Heart left ventricle (tissue), 13 donors: ENCODE data around the gene ADGRL3.

Source experiments
- POLR2A ChIP-seq, 2 donors: fragments of 450-650 bp; IDR thresholded peaks; one replicate each; pipeline ENCODE4 v1.6.1; 2017; ENCODE audit warnings: antibody characterized with exemption in 2 of 2, mild to moderate bottlenecking in 2 of 2, moderate library complexity in 2 of 2
- TF ChIP-seq, protein P1 (sequence below), 12 donors: fragments of 200-600 bp; sonication (generic) in 4 of 12; IDR thresholded peaks; one replicate each; pipeline versions ENCODE4 v1.5.0 to v1.8.0; 2018 to 2022; ENCODE audit warnings: antibody characterized with exemption in 12 of 12, mild to moderate bottlenecking in 5 of 12
- donor health status: ischemic (EF 13 %, LVEDD 7.1; RV severe dilation, severe dysfunction).
- donor health status: DM: no; HTN: yes; CAD: no.
- donor health status: DM: no; HTN: no; CAD: no.
- donor health status: ischemic (EF 25% LVEDD 6.9; RV normal size, moderate dysfunction).
- donor health status: ischemic (EF 25% LVEDD 5.7; RV mildly dilated, moderate dysfunction).
- donor health status: ischemic (EF 35%, LVEDD 5.7; RV mildly dilated, moderate dysfunction).
- donor health status: nonischemic (EF 11% LVEDD 7.7; RV severe dilation, severe dysfunction).
- donor health status: DM: yes; HTN: yes; CAD: no.
- donor health status: PGD.
- donor health status: ischemic (EF 29% LVEDD 5.4; RV normal size, mild dysfunction).
- donor health status: nonischemic (EF 23%, LVEDD 6.1; RV moderate dilation, normal function).

DNA sequence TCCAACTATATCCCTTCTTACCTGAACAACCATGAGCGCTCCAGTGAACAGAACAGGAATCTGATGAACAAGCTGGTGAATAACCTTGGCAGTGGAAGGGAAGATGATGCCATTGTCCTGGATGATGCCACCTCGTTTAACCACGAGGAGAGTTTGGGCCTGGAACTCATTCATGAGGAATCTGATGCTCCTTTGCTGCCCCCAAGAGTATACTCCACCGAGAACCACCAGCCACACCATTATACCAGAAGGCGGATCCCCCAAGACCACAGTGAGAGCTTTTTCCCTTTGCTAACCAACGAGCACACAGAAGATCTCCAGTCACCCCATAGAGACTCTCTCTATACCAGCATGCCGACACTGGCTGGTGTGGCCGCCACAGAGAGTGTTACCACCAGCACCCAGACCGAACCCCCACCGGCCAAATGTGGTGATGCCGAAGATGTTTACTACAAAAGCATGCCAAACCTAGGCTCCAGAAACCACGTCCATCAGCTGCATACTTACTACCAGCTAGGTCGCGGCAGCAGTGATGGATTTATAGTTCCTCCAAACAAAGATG, 870.2 kb downstream of the ADGRL3 start:
- TF ChIP-seq POLR2A (IDR thresholded peaks at IDR 0.05) = no peak
- TF ChIP-seq, protein P1, sequence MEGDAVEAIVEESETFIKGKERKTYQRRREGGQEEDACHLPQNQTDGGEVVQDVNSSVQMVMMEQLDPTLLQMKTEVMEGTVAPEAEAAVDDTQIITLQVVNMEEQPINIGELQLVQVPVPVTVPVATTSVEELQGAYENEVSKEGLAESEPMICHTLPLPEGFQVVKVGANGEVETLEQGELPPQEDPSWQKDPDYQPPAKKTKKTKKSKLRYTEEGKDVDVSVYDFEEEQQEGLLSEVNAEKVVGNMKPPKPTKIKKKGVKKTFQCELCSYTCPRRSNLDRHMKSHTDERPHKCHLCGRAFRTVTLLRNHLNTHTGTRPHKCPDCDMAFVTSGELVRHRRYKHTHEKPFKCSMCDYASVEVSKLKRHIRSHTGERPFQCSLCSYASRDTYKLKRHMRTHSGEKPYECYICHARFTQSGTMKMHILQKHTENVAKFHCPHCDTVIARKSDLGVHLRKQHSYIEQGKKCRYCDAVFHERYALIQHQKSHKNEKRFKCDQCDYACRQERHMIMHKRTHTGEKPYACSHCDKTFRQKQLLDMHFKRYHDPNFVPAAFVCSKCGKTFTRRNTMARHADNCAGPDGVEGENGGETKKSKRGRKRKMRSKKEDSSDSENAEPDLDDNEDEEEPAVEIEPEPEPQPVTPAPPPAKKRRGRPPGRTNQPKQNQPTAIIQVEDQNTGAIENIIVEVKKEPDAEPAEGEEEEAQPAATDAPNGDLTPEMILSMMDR (IDR thresholded peaks at IDR 0.05) = no peak
